ENCODE measurements around the gene CYFIP2. TPM values are rescaled to one million over a fixed set of nuclear protein-coding genes. Genes with fewer than 3 reads are reported as not detected.

The CYFIP2 gene
- total RNA-seq, 1 experiment from 2014 or later: 4.4 TPM

DNA sequence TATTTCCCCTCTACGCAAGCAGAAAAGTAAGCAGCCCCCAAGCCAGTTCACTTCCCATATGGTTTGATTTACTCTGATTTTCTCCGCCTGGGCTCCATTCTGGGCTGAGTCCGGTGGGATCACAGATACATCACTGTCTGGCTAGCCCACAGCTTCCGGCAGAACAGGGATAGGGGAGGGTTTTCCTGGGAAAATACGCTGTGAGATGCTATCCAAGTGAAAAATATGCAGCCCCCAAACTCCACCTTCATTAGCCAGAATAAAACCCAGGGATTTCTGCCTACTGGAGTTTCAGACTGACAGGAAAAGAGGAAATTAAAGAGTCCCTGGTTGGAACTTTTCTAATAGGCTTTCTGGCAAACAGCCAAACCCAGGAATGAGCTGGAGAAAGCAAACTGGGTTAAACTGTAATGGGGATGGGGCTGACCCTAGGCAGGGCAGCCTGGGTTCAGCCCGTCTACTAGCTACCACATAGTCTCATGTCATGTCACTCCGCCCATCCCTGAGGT is 177.2 kb downstream of the CYFIP2 start:
- Histone ChIP-seq H3K27me3 (no peaks in the 10 kb centered on the region), H3K9me3 (0 out of 2 replicates have a peak, but pooled peaks cover 4% of the 10 kb centered on the region), H3K36me3 (no peaks in the 10 kb centered on the region), H3K4me3 (no peak overlapping the region)
- no peak for DNase-seq

DNA sequence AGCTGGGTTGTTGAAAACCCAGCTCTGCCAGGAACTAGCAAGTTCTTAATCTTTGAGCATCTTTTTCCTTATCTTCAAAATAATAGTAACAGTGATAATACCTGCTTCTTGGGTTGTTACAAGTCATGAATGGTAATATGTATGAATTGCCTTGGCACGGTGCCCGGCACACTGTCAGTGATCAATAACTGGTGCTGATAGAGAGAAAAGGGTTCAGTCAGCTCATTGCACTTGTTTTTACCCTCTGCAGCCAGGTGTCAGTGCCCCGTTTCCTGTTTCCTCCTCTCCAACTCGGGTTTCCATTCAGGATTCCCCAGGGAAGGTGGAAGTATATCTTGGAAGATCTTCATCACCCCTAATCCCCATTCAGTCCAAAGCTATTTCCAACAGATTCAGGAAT is 178.3 kb downstream of the CYFIP2 start:
- Histone ChIP-seq H3K4me3 (no peak overlapping the region), H3K9me3 (no peaks in the 10 kb centered on the region), H3K36me3 (no peaks in the 10 kb centered on the region), H3K27me3 (no peaks in the 10 kb centered on the region)
- no peak for DNase-seq

Other genes with a start within 250 kb of the CYFIP2 start
- gene HAVCR1, start 207.0 kb upstream of the CYFIP2 start, total RNA-seq (2014; rRNA removed; shearing (Covaris generic); ENCODE audit: low replicate concordance): not detected in 2 replicates
- 0.23 TPM in 1 of 2 replicates, not detected in the other for gene HAVCR2, start 157.1 kb upstream of the CYFIP2 start, total RNA-seq (2014; rRNA removed; shearing (Covaris generic); ENCODE audit: low replicate concordance)
- gene MED7, start 123.3 kb upstream of the CYFIP2 start, total RNA-seq (2014; rRNA removed; shearing (Covaris generic); ENCODE audit: low replicate concordance): 15.4 and 27.6 TPM in 2 replicates
- not detected in 2 replicates for gene GARIN3, start 99.9 kb upstream of the CYFIP2 start, total RNA-seq (2014; rRNA removed; shearing (Covaris generic); ENCODE audit: low replicate concordance)
- gene ITK, start 85.3 kb upstream of the CYFIP2 start, total RNA-seq (2014; rRNA removed; shearing (Covaris generic); ENCODE audit: low replicate concordance): not detected in 2 replicates
- not detected in 2 replicates for gene NIPAL4, start 194.1 kb downstream of the CYFIP2 start, total RNA-seq (2014; rRNA removed; shearing (Covaris generic); ENCODE audit: low replicate concordance)